IPS-11a (cell line): ENCODE data around the gene SYNM.

Experiments
- H3K4me3 ChIP-seq: one replicate; pipeline ENCODE4 v1.5.1; 2013; ENCODE audit warnings: low read depth, low read length, control low read depth

The SYNM gene

GRCh38 chr15:99121691-99122410 lies 17.0 kb downstream of the SYNM start:
- no peak overlapping the region for H3K4me3 ChIP-seq

- H3K4me3 ChIP-seq: no peak overlapping the region
Measured at GRCh38 chr15:99122831-99123712, 18.2 kb downstream of the SYNM start.

GRCh38 chr15:99123713-99124451 lies 19.0 kb downstream of the SYNM start:
- H3K4me3 ChIP-seq: no peak overlapping the region

- H3K4me3 ChIP-seq: no peak overlapping the region
Measured at GRCh38 chr15:99124641-99125040, 19.8 kb downstream of the SYNM start.

GRCh38 chr15:99125061-99125891 lies 20.4 kb downstream of the SYNM start:
- H3K4me3 ChIP-seq: no peak overlapping the region

- no peak overlapping the region for H3K4me3 ChIP-seq
Measured at GRCh38 chr15:99126131-99126588, 21.3 kb downstream of the SYNM start.

- H3K4me3 ChIP-seq: no peak overlapping the region
Measured at GRCh38 chr15:99126930-99127329, 22.1 kb downstream of the SYNM start.

GRCh38 chr15:99127773-99128172 lies 22.9 kb downstream of the SYNM start:
- no peak overlapping the region for H3K4me3 ChIP-seq

GRCh38 chr15:99128411-99128810 lies 23.5 kb downstream of the SYNM start:
- H3K4me3 ChIP-seq: no peak overlapping the region

GRCh38 chr15:99129644-99130043 lies 24.8 kb downstream of the SYNM start:
- no peak overlapping the region for H3K4me3 ChIP-seq

GRCh38 chr15:99130314-99130713 lies 25.4 kb downstream of the SYNM start:
- no peak overlapping the region for H3K4me3 ChIP-seq

GRCh38 chr15:99130765-99131440 lies 26.0 kb downstream of the SYNM start:
- H3K4me3 ChIP-seq: no peak overlapping the region

GRCh38 chr15:99131441-99132023 lies 26.7 kb downstream of the SYNM start:
- H3K4me3 ChIP-seq: no peak overlapping the region

- H3K4me3 ChIP-seq: no peak overlapping the region
Measured at GRCh38 chr15:99132122-99132521, 27.2 kb downstream of the SYNM start.

GRCh38 chr15:99132634-99133287 lies 27.9 kb downstream of the SYNM start:
- H3K4me3 ChIP-seq: no peak overlapping the region

GRCh38 chr15:99134317-99134821 lies 29.5 kb downstream of the SYNM start:
- H3K4me3 ChIP-seq: no peak overlapping the region

- H3K4me3 ChIP-seq: no peak overlapping the region
Measured at GRCh38 chr15:99135194-99135593, 30.3 kb downstream of the SYNM start.

GRCh38 chr15:99137111-99137546 lies 32.2 kb downstream of the SYNM start:
- no peak overlapping the region for H3K4me3 ChIP-seq

GRCh38 chr15:99137877-99138276 lies 33.0 kb downstream of the SYNM start:
- H3K4me3 ChIP-seq: no peak overlapping the region
